HG02938 (cell line): ENCODE data around the gene CIAO2B.
"Not testable (repeated sequence)": the region's sequence is repeated elsewhere in the genome, so short reads cannot be mapped to it uniquely, and the experiment has no call there.

Experiments used
- ATAC-seq: cut with Tn5 transposase; IDR thresholded peaks from one replicate; pipeline ENCODE4 v1.9.1; 2021; ENCODE audit warnings: mild to moderate bottlenecking, moderate library complexity; ENCODE audit not compliant: unreplicated experiment

The CIAO2B gene

GRCh38 chr16:66905633-66906539, 28.3 kb downstream of the CIAO2B start:
- no peak for ATAC-seq

GRCh38 chr16:66904846-66905632, 29.2 kb downstream of the CIAO2B start:
- ATAC-seq: no peak

GRCh38 chr16:66904428-66904845, 29.8 kb downstream of the CIAO2B start:
- no peak for ATAC-seq

GRCh38 chr16:66903544-66904427, 30.4 kb downstream of the CIAO2B start:
- ATAC-seq: no peak

- no peak for ATAC-seq
Measured at GRCh38 chr16:66902648-66903543, 31.3 kb downstream of the CIAO2B start.

- ATAC-seq: no peak
Measured at GRCh38 chr16:66901626-66902025, 32.6 kb downstream of the CIAO2B start.

GRCh38 chr16:66900721-66901441, 33.3 kb downstream of the CIAO2B start:
- no peak for ATAC-seq

GRCh38 chr16:66899945-66900710, 34.1 kb downstream of the CIAO2B start:
- ATAC-seq: no peak

DNA sequence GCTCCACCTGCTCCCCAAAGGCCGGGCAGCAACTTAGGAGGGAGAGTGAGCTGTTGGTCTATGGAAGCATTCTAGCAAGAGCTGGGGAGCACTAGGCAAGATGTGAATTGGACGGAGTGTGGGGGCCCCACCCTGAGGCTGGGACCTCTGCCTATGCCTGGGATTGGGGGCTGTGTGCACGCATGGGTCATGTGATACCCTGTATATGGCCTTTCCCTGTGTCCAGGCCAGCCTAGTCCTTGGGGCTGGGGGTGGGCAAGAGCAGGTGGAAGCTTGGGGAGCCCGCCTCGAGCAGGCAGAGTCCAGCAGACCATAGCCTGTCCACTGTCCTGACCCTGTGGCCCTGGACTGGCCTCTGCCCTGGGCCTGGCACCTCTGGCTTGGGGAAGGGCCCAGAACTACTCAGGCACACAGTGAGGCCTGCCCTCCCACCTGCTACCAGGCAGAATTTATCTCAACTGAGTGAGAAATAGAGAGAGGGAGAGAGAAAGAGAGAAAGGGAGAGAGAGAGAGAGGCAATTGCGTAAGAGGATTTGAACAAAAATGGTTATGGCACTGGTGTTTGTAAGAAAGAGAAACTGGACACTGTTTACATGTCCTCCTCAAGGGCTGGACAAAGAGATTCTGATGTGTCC, 34.8 kb downstream of the CIAO2B start:
- ATAC-seq: no peak

- no peak for ATAC-seq
Measured at GRCh38 chr16:66898933-66899309, 35.3 kb downstream of the CIAO2B start.

DNA sequence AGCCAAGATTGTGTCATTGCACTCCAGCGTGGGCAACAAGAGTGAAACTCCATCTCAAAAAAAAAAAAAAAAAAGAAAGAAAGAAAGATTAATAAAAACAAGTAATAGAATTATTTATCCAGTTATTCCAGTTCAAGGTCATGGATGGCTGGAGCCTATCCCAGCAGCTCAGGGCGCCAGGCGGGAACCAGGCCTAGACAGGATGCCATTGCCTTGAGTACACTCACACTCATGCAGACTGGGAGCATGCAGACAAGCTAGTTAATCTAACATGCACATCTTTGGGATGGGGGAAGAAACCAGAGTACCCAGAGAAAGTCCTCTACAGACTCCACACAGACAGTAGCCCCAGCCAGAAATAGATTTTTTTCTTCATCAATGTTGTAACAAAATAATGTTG, 36.0 kb downstream of the CIAO2B start:
- no peak for ATAC-seq

DNA sequence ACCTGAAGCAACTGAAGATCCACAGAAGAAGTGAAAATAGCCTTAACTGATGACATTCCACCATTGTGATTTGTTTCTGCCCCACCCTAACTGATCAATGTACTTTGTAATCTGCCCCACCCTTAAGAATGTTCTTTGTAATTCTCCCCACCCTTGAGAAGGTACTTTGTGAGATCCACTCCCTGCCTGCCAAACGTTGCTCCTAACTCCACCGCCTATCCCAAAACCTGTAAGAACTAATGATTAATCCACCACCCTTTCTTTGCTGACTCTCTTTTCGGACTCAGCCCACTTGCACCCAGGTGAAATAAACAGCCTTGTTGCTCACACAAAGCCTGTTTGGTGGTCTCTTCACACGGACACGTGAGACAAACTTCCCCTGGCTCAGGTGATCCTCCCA, 37.5 kb downstream of the CIAO2B start:
- ATAC-seq: not testable (repeated sequence)

- ATAC-seq: no peak
Measured at GRCh38 chr16:66895999-66896398, 38.2 kb downstream of the CIAO2B start.

GRCh38 chr16:66895689-66895979, 38.6 kb downstream of the CIAO2B start:
- ATAC-seq: no peak

DNA sequence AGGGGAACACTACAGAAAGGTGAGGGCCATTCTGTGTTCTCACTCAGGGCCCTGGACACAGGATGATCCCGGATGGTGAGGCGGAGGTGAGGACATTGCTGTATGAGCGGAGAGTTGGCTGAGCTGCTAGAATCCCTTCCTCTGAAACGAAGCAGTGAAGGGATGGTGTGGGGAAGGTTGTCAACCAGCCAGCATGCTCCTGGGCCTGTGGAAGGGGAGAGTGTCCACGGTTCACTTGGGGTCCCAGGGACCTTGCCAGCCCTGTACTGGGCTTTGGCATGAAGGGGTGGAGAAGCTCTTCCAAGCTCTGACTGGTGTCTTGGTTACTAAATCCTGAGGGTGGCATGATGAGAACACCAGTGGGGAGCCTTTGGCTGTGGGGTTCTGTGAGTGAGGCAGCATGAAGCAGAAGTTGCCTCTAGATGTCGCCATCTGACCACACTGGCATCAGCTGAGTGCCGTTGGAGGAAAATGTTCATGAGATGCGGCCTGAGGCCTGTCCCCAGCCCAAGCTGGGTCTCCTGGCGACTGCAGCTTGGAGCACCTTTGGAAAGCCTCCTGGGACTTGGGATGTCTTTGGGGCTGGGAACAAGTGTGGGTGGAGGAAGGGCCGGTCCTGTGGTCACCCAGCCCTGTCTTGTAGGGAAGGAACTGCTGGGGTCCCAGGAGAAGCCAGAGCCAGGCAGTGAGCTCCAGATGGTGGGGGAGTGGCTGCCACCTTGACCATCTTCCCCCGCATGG, 39.1 kb downstream of the CIAO2B start:
- ATAC-seq: no peak

- ATAC-seq: no peak
Measured at GRCh38 chr16:66894055-66894454, 40.1 kb downstream of the CIAO2B start.

GRCh38 chr16:66891797-66892196, 42.4 kb downstream of the CIAO2B start:
- no peak for ATAC-seq

DNA sequence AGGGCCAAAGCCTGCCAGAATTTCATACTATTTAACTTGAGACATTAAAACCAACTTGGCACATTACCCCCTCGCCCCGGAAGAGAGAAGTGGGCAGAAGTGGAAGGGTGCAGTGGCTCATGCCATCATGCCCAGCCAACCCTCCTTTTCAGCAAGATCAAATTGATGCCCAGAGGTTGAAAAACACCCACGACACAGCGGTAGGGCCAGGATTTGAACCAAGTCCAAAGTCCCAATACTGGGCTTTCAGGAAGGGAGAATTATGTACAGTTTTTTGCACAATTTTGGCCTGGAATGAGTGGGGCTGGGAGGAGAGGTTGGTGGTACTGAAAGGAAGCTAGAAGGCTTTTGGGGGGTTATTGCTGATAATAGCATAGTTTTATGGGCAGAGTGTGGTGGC, 42.8 kb downstream of the CIAO2B start:
- no peak for ATAC-seq
